NCI-H82 (cell line): ENCODE results near the gene CPED1.
A peak's percentile ranks its signal among the peaks of the same experiment; 100 is the strongest.
"Not testable (repeated sequence)": the region's sequence is repeated elsewhere in the genome, so short reads cannot be mapped to it uniquely, and the experiment has no call there.

Source experiments
- DNase-seq: peaks from one replicate; lab custom pipeline; 2025; lab: John Stamatoyannopoulos, UW

The CPED1 gene

DNA sequence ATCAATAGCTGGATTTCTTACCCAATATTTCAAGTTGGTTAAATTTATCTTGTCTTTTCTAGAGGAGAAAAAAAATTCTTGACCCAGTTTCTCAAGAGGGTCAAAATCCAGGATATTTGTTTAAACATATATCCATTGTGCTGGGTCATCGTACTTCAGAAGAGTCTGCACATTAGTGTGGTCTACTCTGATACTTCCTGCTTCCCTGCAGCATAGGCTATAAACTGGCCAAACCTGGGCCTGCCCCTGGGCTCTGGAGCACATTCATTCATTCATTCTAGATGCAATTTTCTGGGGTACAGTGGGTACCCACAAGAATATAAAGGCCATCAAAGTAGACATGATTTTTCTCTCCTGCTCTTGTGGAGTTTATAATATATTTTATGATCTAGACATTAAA, 198.2 kb downstream of the CPED1 start:
- no peak for DNase-seq

DNA sequence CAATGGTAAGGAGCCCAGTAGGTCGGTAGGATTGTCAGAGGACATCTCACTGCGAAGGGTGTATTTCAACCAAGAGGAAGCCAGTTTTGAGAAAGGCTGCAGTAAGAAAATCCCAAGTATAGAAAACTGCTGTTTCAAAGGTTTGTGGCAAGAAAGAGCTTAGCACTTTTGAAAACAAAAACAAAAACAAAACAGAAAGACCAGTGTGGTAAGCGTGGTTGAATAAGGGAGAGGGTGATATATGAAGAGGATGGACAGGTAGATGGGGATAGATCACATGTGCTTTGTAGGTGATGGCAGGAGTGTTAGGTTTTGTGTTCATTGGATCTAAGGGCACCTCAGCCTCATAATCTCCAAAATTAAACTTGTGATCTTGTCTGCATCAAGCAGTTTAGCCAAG, 198.7 kb downstream of the CPED1 start:
- DNase-seq = no peak

DNA sequence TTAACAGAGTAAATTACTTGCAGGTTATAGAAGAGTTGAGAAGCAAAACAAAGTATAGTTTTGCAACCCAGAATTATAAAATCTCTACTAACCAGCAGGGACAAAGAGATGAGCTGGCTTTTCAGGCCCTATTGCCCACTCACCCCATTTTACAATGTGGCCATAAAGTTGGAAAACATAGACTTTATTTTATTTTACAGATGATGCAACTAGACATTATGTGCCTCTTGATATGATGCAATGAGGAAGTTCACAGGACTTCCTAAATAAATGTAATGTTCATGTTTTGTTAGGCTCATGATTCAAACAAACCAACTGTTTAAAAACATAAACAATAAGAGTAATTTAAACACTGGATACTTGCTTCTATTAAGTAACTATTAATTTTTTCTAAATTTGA, 199.2 kb downstream of the CPED1 start:
- no peak for DNase-seq

DNA sequence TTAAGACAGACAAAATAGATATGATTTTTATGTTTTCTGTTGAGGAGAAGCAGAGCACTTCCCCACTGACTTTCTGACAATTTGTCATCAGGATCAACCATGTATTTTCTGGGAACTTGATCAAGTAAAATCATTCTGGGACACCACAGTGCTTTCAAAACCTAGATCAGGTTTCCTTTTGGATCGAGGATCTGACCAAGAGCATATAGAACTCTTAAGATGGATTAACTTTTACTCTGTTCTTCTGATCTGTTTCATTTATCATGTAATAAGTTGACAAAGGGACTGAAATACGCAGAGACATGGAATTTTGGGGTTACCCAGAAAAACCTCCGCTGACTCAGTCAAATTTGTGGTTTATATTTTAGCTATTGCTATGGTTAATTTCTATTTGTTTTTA, 204.3 kb downstream of the CPED1 start:
- no peak for DNase-seq

DNA sequence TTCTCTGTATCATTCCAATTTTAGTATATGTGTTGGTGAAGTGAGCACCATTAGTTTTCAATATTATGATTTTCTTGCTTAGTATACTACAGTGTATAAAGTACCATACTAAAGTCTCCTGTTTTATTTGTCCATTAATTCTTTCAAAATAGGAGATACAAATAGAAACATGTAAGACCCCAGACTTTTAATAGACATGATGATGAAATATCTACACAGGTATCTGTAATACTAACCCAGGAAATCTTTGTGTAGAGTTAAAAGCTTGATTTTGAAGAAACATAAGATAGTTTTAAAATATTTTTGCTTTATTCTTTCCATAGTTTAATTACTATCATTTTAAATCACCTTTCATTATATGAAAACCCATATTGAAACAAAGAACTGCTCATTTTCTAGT, 206.5 kb downstream of the CPED1 start:
- no peak for DNase-seq

DNA sequence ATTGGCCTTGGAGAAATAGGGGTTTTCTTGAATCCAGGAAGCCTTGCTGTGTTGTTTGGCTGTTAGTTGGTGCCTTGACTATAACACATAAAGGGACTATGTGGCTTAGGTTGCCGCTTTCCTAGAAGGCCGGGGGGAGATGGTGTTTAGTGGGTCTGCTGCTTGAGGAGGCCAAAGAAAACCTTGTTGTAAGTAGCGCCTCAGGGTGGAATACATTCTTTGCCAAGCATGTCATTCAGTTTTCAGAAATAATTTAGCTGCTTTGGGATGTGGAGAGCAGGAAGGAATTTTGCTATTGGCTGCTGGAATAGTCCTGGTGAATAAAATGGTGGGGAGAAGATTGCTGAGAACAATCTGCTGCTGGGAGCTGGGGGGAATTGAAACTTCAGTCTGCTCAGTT, 207.4 kb downstream of the CPED1 start:
- DNase-seq = no peak

DNA sequence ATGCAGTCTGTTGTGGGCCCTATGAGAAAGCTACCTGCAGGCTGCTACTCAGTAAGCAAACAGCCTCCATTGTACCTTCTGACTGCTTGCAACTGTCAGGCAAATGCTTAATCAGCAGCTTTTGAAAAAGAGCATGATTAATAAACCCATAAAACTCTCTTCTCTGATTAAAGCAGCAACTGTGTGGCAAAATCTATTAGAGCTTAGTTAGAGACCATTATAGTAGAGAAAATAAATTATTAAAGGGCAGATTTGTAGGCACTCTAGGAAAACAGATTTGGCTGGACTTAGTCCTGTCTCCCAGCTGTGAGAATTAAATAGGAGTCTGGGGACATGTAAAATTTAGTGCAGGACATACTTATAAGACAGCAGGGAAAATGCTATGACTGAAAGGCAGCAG, 207.8 kb downstream of the CPED1 start:
- DNase-seq = peak; percentile 44

DNA sequence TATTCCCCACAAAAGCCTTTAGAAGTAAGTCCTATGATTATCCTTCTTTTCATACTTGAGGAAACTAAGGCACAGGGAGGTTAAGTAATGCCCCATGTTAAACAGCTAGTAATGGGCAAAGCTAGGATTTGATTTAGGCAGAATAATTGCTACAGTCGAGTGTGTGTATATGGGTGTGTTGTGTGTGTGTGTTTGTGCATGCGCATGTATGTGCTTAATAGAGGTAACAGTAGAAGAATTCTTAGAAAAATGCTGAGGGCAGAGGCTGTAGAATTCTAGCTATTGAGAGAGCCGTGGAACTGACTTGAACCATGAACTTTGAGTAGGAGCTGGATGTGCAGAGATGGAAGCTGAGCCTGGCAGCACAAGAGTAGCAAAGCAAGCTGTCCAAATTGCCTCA, 208.9 kb downstream of the CPED1 start:
- DNase-seq = no peak

DNA sequence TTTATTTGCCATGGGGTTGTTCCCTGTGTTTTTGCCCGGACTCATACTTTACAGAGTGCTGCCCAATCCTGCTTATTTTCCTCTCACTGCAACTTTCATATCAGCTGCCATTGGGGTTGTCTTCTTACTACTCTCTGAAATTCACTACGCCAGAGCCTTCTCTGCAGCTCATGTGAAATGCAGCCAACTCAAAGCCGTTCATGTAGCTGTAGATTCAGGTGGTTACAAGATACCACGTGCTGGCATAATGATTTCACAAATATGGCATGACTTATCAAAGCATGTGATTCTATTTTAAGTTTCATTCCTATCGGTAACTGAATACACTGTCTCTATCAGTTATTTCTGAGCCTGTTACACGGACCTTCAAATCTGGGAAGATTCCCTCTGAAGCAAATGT, 210.0 kb downstream of the CPED1 start:
- no peak for DNase-seq

DNA sequence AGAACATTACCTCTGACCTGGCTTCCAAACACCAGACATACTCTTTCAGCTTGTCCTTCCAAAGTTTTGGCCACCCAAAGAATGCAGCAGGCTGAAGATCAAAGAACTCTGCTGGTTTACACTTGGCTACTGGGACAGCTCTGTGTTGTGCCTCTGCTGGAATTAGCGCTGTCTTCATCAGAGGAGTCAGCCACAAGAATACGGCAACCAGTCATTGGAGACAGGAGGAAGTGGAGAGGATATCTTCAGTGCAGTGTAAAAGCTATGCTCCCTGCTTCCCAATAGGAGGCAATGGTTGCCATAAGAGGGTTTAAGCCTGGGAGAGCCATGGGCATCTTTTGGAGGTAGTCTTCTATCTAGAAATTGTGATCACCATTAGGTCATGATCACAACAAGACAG, 213.6 kb downstream of the CPED1 start:
- DNase-seq = no peak

DNA sequence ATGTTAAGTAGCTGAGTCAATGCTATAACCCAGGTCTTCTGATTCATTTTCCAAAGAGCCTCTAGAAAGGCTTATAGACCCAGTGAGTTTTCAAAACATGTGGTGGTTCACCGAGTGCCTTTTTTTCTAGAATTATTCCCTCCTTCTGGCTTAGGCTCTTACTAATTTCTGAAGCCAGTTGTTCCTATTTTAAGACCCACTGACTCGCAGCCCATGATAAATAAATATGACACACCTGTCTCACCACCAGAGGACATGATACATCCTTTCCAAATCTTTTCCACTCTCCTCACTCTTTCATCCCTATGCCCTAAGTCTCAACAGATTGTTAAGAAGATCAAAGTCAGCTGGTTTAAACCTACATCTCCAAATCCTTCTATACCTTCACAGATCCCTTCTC, 214.3 kb downstream of the CPED1 start:
- DNase-seq = peak; percentile 96

DNA sequence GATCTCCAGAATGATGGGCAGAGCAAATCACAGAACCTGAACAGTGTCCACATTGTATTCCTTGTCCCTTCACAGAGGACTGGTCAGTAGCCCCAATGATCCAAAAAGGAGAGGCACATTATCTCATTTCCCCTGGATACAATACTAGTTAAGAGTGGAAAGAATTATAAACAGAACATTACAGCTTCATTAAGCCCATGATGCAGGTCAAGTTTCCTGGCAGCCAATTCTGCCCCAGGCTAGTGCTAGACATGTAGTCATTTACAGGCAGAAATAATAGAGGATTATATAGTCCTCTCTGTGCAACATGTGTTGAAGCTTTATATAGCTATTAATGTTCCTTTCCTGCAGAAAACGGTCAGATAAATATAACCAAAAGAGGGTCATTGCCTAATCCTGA, 216.0 kb downstream of the CPED1 start:
- DNase-seq = no peak

DNA sequence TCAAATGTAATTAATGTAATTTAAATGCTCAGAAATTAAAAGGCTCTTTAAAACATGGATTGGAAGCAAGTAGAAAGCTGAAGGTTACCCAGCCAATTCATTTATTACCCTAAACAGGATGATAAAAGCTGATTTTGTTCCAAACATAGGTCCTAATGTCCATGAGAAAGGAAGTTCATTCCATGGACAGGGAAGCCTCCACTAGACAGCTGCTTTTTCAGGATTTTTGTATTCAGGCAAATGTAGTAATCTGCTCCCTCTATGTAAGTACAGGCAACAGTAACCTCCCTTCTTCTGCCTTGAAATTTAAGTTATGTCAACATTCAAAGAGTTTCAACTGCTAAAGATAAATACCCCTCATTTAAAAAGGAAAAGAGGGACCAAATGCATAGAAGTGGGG, 217.3 kb downstream of the CPED1 start:
- DNase-seq = no peak

DNA sequence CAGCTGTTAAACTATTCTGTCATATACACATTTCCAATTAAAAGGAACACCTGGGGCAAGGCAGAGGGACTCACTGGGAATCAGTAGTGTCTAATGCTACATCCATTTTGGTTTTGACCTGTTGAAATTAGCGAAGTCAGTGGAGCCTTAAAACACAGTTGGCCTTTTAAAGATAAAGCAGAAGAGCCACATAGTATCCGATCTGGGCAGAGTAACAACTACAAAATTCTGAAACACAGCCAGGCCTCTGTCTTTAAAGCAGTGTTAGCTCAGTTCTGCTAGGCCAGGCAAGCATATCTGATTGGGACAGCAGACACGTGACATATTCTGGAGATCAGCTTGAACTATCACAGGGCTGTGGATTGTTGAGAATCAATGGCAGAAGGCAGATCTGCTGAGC, 222.7 kb downstream of the CPED1 start:
- DNase-seq = no peak

DNA sequence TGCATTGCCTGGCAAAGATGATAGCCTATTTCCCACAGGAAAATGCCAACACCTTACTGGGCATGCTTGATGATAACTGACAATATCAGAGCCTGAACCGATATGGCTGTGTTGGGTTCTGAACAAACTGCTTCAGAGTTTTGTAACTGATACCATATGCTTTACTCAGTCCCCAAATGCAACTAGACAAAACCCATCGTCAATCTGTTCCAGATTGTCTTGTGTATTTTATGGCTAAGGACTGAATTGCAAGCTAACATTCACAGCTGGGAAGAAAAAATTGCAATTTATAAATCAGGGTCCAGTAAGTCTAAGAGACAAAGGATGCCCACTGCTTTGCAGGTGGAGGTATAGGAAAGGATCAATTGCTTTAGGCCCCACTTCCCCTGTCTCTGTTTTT, 223.5 kb downstream of the CPED1 start:
- DNase-seq = no peak

DNA sequence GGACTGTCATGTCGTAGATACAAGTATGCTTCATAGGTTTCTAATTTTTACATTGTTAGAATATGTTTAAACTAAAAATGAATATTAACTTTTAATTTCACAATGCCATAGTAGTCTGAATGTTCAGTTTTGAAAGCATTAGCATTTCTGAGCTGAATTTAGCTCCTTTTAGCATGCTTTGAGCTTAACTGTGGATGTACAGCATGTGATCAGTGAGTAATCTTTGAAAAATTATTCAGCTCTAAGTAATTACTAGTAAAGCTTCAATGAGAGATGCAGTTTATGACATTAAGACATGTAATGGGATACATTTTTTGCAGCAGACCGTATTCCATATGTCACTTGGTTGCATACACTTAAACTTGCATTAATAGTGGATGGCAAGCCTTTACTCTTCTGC, 226.1 kb downstream of the CPED1 start:
- peak; percentile 66 for DNase-seq

DNA sequence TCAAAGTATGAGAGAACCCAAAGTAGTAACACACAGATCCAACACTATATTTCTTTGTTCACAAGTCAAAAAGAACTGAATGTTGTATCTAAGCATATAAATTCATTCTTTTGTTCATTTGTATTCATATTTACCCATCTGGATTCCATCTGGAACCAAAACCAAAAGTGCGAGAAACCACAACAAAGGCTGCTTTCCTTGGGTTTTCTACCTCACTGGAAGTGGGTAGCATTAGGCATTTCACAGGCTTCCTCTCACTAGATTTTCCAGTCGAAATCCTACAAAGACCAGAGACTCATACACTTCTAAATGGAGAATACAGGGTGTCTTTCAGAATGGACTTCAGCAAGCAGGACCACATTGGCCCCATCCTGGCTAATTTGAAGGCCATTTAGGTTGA, 230.5 kb downstream of the CPED1 start:
- DNase-seq = no peak

DNA sequence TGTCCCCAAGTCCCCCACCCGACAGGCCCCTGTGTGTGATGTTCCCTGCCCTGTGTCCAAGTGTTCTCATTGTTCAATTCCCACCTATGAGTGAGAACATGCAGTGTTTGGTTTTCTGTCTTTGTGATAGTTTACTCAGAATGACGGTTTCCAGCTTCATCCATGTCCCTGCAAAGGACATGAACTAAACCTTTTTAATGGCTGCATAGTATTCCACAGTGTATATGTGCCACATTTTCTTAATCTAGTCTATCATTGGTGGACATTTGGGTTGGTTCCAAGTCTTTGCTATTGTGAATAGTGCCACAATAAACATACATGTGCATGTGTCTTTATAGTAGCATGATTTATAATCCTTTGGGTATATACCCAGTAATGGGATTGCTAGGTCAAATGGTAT, 232.6 kb downstream of the CPED1 start:
- not testable (repeated sequence) for DNase-seq

DNA sequence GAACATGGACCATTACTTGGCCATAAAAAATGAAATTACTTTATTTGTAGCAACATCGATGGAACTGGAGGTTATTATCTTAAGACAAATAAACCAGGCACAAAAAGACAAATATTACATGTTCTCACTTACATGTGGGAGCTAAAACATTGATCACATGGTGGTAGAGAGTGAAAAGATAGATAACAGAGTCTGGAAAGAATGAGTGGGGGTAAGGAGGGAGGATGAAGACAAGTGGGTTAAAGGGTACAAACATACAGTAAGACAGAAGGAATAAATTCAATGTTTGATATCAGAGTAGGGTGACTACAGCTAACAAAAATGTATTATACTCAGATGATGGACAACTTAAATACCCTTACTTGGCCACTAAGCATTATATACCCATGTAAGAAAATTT, 240.3 kb downstream of the CPED1 start:
- no peak for DNase-seq

DNA sequence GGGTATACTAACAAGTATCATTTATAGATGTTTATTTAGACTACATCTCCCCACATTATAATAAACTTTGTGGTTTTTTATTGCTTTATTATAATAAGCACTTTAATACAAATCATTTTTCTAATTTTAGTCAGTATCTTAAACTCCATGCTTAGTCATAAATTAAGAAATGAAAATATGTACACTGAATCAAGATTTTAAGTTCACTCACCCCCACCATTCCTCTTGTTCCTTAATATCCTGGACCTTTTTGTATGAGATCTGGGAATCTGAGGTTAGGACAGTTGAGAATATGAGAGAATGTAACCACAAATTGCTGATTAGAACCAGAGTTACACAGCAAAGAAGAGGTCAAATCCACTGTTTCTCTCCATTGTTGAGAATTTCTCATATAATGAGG, 246.7 kb downstream of the CPED1 start:
- no peak for DNase-seq

DNA sequence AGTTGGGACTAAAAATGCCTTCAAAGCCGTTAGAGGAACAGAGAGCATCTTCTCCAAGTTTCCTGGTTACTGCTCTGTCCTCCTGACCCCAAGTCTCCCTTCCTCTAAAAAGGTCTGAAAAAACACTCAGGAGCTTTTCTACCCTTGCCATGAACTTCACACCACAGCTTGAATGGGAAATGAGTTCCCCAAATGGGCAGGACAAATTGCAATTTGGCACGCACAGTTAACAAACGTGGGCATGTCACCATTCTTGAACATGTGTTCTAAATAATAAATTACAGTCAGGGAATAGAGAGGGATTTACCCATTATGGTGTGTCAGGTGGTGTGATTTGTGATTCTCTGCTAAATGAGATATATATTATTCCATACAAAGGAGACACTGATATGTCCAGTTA, 249.1 kb downstream of the CPED1 start:
- no peak for DNase-seq

DNA sequence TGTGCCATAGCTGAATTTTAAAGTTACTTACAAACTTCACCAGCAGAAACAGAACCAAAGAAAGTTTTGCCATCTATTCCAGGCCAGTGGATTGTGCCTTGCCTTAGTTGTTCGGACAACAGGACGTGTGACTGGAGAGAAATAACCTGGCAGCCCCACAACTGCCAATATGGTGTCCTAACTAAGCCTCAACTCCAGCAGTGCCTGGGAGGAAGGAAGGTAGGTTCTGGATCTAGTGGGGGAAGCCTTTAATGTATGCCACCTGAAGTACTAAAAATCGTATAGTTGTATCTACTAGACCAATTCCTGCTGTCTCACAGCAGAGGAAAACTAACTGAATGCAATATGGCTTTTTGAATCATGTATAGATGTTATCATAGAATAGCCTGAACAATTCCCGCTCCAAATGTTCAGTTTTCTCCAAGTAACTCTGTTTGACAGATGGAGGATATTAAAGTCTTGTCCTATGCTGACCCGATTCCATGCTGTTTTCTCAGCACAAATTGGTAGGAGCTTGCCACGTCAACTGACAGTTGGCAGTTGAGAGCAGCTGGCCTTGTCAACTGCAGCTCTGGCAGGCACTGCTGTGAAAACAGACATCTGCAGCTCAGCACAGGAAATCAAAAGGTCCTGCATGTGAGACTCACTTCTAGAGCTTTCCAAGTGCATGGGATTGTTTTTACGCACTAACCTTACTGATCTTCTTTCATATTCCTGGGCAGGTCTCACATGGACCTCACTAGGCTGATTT, 255.8 kb downstream of the CPED1 start:
- DNase-seq = peak; percentile 59

DNA sequence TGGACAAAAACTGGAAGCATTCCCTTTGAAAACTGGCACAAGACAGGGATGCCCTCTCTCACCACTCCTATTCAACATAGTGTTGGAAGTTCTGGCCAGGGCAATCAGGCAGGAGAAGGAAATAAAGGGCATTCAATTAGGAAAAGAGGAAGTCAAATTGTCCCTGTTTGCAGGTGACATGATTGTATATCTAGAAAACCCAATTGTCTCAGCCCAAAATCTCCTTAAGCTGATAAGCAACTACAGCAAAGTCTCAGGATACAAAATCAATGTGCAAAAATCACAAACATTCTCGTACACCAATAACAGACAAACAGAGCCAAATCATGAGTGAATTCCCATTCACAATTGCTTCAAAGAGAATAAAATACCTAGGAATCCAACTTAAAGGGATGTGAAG, 262.9 kb downstream of the CPED1 start:
- DNase-seq = not testable (repeated sequence)

DNA sequence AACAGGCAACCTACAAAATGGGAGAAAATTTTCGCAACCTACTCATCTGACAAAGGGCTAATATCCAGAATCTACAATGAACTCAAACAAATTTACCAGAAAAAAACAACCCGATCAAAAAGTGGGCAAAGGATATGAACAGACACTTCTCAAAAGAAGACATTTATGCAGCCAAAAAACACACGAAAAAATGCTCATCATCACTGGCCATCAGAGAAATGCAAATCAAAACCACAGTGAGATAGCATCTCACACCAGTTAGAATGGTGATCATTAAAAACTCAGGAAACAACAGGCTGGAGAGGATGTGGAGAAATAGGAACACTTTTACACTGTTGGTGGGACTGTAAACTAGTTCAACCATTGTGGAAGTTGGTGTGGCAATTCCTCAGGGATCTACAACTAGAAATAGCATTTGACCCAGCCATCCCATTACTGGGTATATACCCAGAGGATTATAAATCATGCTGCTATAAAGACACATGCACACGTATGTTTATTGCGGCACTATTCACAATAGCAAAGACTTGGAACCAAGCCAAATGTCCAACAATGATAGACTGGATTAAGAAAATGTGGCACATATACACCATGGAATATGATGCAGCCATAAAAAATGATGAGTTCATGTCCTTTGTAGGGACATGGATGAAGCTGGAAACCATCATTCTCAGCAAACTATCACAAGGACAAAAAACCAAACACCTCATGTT, 264.2 kb downstream of the CPED1 start:
- not testable (repeated sequence) for DNase-seq
